Esophagus squamous epithelium (tissue), 5 donors: ENCODE data around the gene TASOR2. TPM values are rescaled to one million over a fixed set of nuclear protein-coding genes. Genes with fewer than 3 reads are reported as not detected.

Experiments used
- DNase-seq: peaks from one replicate; lab custom pipeline; 2025; lab: John Stamatoyannopoulos, UW
- H3K27ac ChIP-seq, 4 donors: fragments of 200-600 bp; sonication (generic); one replicate each; pipeline ENCODE4 v1.5.1; 2016 to 2019; ENCODE audit warnings: mild to moderate bottlenecking in 1 of 4
- H3K27me3 ChIP-seq, 4 donors: fragments of 200-600 bp; sonication (generic); 1 replicate in 3 of 4; 2 replicates in 1 of 4; pipeline versions ENCODE4 v1.5.1 to v1.6.0; 2017 to 2021; ENCODE audit warnings: antibody characterized with exemption in 1 of 4
- H3K36me3 ChIP-seq, 3 donors: fragments of 200-600 bp; sonication (generic); one replicate each; pipeline ENCODE4 v1.5.1; 2016 to 2019
- H3K4me1 ChIP-seq, 3 donors: fragments of 200-600 bp; sonication (generic); one replicate each; pipeline ENCODE4 v1.5.1; 2017 to 2019
- H3K4me3 ChIP-seq, 4 donors: fragments of 200-600 bp; sonication (generic); 1 replicate in 3 of 4; 2 replicates in 1 of 4; pipeline ENCODE4 v1.5.1; 2016 to 2019; ENCODE audit warnings: mild to moderate bottlenecking in 2 of 4, moderate library complexity in 1 of 4
- H3K9me3 ChIP-seq, 3 donors: fragments of 200-600 bp; sonication (generic); one replicate each; pipeline ENCODE4 v1.5.1; 2016 to 2019
- CTCF ChIP-seq, 6 experiments: fragments of 450-650 bp in 4 of 6; fragments of 200-600 bp in 2 of 6; sonication (generic) in 2 of 6; IDR thresholded peaks; one replicate each; pipeline ENCODE4 v1.5.1; 2016 to 2019; ENCODE audit warnings: antibody characterized with exemption in 6 of 6, mild to moderate bottlenecking in 4 of 6, moderate library complexity in 4 of 6
- POLR2A ChIP-seq, 4 donors: fragments of 450-650 bp; IDR thresholded peaks; one replicate each; pipeline ENCODE4 v1.6.1; 2017; ENCODE audit warnings: antibody characterized with exemption in 4 of 4, mild to moderate bottlenecking in 4 of 4, moderate library complexity in 3 of 4
- WGBS, 2 donors: methylation state at CpG; one replicate each; pipeline ENCODE4 v1.1.5; 2018; 5-methylcytosine and 5-hydroxymethylcytosine counted together
- intact Hi-C: fragments of 100-400 bp; cut with DNase I; formaldehyde crosslinking; loops from one replicate; pipeline ENCODE4 v1.15.0; 2022
- total RNA-seq, 4 donors: library from RNA; depleted of rRNA; stranded (reverse); fragments of >200 nt; gene quantifications; one replicate each; pipeline ENCODE4 v1.1.0, GENCODE V29; 2016
- donor health status: DM: yes; HTN: yes; CAD: no.

Gene TASOR2
- total RNA-seq, 4 donors from 2014 or later, result 18.0 to 86.8 (median 41.4) TPM

DNA sequence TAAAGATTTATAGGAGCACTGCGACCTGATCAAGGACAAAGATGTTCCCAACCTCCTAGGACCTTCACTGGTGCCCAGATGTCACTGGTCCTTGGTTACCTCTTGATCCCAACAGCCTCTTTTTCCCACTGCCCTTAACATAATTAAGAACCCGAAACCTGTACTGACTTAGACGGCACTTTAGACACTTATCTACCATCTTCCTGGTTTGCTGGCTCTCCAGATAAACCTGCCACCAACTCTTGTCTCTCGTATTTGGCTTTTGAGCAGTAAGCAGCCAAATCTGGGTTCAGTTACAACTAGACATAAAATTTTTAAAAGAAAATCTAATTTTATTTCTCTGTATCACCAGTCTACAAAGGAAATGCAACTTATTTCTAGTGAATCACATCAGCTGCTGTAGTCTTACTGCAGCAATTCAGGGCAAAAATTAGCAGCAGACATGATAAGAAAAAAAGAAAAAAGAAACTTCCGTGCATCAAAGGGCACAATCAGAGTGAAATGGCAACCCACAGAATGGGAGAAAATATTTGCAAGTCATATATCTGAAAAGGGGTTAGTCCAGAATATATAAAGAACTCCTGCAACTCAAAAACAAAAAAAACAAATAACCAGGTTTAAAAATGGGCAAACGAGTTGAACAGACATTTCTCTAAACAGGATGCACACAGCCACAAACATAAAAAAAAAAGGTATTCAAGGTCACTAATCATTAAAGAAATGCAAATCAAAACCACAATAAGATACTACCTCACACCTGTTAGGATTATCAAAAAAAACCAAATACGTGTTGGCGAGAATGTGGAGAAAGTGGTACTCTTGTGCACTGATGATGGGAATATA lies 27.7 kb upstream of the TASOR2 start:
- H3K4me1 ChIP-seq, result peaks cover 0 to 64% (median 12%) of the 10 kb centered on the region in 3 donors
- no peak for DNase-seq
- H3K36me3 ChIP-seq, result peaks cover 0 to 10% (median 0%) of the 10 kb centered on the region in 3 donors
- H3K9me3 ChIP-seq, result no peaks in the 10 kb centered on the region
- H3K27ac ChIP-seq, result no peak overlapping the region
- TF ChIP-seq CTCF (IDR thresholded peaks at IDR 0.05) (no peak), POLR2A (IDR thresholded peaks at IDR 0.05) (no peak)
- WGBS, 2 donors, result 69 to 86% methylated on average over 8 of the region's 8 CpGs
- intact Hi-C loops, result no loop called here
- H3K27me3 ChIP-seq, result no peaks in the 10 kb centered on the region
- no peak overlapping the region for H3K4me3 ChIP-seq

DNA sequence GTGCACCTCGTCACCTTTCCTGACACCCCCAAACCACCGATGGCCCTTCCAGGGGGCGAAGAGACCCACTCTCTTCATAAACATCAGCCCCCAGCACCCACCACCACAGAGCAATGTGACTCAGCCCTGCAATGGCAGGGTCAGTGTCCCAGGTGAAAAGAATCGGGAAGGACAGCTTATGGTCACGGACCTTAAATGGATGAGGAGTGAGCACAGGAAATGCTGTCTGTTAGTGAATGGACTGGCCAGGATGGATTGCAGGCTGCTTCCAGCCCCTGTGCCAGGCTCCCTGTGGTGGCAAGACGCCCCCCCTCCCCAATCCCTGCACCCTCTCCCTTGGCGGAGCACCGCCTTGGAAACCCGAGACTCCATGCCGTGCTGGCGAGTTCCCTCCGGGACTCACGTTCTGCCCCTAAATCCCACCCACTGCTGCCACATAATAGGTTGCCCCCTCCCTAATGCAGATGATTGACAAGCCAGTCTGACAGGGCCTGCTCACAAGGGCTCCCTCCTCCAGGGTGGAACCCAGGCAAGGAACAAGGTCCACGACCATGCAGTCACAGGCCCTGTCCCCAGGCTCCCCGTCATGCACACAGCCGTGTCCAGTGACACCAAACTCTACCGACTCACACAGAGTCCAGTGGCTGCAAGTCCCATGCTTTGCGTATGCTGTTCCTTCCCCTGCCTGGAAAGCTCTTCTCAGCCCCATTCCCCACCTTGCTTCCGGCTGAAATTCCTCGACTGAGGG lies 25.6 kb upstream of the TASOR2 start:
- H3K4me1 ChIP-seq, result peaks cover 0 to 61% (median 19%) of the 10 kb centered on the region in 3 donors
- DNase-seq, result no peak
- H3K9me3 ChIP-seq, result no peaks in the 10 kb centered on the region
- 87 to 90% methylated on average over 17 to 19 of the region's 20 CpGs for WGBS, 2 donors
- no peaks in the 10 kb centered on the region for H3K36me3 ChIP-seq
- TF ChIP-seq CTCF (IDR thresholded peaks at IDR 0.05) (no peak), POLR2A (IDR thresholded peaks at IDR 0.05) (no peak)
- no peaks in the 10 kb centered on the region for H3K27me3 ChIP-seq
- intact Hi-C loops, result no loop called here
- H3K4me3 ChIP-seq, result no peak overlapping the region
- H3K27ac ChIP-seq, result no peak overlapping the region

GRCh38 chr10:5659702-5660528 lies 24.7 kb upstream of the TASOR2 start:
- H3K27ac ChIP-seq, result peak overlapping the region in 1 of 4 donors; percentile 44
- intact Hi-C loops, result no loop called here
- H3K9me3 ChIP-seq, result no peaks in the 10 kb centered on the region
- no peaks in the 10 kb centered on the region for H3K27me3 ChIP-seq
- H3K36me3 ChIP-seq, result no peaks in the 10 kb centered on the region
- peaks cover 4 to 61% (median 21%) of the 10 kb centered on the region in 3 donors for H3K4me1 ChIP-seq
- TF ChIP-seq CTCF (IDR thresholded peaks at IDR 0.05) (no peak), POLR2A (IDR thresholded peaks at IDR 0.05) (no peak)
- WGBS, 2 donors, result 42 to 58% methylated on average over 12 to 15 of the region's 16 CpGs
- peak; percentile 23 for DNase-seq
- H3K4me3 ChIP-seq, result no peak overlapping the region

GRCh38 chr10:5661043-5661442 lies 23.6 kb upstream of the TASOR2 start:
- intact Hi-C loops, result no loop called here
- H3K36me3 ChIP-seq, result no peaks in the 10 kb centered on the region
- no peak overlapping the region for H3K27ac ChIP-seq

More at GRCh38 chr10:5661043-5661442, 23.6 kb upstream of the TASOR2 start:
- WGBS, 2 donors, result 67 to 86% methylated on average over 2 of the region's 6 CpGs
- DNase-seq, result no peak
- Histone ChIP-seq H3K4me1 (peaks cover 12 to 66% (median 22%) of the 10 kb centered on the region in 3 donors), H3K9me3 (no peaks in the 10 kb centered on the region), H3K4me3 (no peak overlapping the region), H3K27me3 (no peaks in the 10 kb centered on the region)
- TF ChIP-seq POLR2A (IDR thresholded peaks at IDR 0.05) (no peak), CTCF (IDR thresholded peaks at IDR 0.05) (no peak)
